Iris pigment epithelial cell (primary cell): ENCODE data around the gene NR4A3.

Experiments
- DNase-seq: peaks from one replicate; pipeline ENCODE4 v3.0.0-alpha.2; 2011; ENCODE audit warnings: low read depth

NR4A3 gene

DNA sequence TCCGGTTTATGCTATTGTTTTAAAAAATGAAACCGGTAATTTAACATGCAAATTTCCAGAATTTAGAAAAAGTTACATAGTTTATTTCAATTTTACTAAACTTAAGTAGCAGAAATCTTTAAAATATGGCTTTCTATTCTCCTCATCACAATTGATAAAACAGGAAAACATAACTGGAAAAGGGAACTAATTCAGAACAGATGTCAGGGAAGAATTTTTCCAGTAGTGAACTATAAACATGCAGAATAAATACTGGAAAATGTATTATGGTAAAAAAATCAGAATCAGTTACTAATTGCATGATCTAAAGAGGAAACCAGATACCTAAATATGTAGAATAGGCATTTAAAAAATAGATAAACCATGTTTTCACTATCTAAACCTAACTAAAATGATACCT is 7.3 kb upstream of the NR4A3 start:
- DNase-seq, result no peak

- DNase-seq, result no peak
Measured at GRCh38 chr9:99816392-99816791, 5.3 kb upstream of the NR4A3 start.

DNA sequence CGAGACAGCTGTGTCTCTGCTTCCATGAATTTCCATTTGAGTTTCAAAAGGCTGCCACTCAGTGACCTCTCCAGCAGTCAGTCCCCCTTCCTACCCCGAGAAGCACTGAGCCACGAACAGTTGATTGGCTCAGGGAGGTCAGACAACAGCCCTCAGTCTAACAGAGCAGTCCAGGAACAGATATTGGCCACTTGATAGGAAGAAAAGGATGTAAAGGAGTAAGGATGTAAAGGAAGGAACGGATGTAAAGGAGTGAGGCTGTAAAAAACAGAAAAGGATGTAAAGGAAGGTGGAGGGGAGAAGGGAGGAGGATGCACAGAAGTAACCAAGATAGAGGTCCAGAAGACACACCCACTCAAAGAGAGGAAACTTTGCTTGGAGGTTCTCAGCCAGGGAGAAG is 3.2 kb upstream of the NR4A3 start:
- no peak for DNase-seq

GRCh38 chr9:99819123-99819855 is 2.4 kb upstream of the NR4A3 start:
- DNase-seq, result peak; percentile 91

GRCh38 chr9:99819856-99820684 is 1.6 kb upstream of the NR4A3 start:
- DNase-seq, result peak; percentile 97

GRCh38 chr9:99820685-99821395 is 845 bp upstream of the NR4A3 start:
- DNase-seq, result peak; percentile 82

GRCh38 chr9:99822109-99822805 is 572 bp downstream of the NR4A3 start:
- DNase-seq, result peak; percentile 73

- DNase-seq, result peak; percentile 41
Measured at GRCh38 chr9:99822806-99823591, 1.3 kb downstream of the NR4A3 start.

- peak; percentile 37 for DNase-seq
Measured at GRCh38 chr9:99823681-99824377, 2.1 kb downstream of the NR4A3 start.

- DNase-seq, result peak; percentile 32
Measured at GRCh38 chr9:99824378-99825171, 2.9 kb downstream of the NR4A3 start.

DNA sequence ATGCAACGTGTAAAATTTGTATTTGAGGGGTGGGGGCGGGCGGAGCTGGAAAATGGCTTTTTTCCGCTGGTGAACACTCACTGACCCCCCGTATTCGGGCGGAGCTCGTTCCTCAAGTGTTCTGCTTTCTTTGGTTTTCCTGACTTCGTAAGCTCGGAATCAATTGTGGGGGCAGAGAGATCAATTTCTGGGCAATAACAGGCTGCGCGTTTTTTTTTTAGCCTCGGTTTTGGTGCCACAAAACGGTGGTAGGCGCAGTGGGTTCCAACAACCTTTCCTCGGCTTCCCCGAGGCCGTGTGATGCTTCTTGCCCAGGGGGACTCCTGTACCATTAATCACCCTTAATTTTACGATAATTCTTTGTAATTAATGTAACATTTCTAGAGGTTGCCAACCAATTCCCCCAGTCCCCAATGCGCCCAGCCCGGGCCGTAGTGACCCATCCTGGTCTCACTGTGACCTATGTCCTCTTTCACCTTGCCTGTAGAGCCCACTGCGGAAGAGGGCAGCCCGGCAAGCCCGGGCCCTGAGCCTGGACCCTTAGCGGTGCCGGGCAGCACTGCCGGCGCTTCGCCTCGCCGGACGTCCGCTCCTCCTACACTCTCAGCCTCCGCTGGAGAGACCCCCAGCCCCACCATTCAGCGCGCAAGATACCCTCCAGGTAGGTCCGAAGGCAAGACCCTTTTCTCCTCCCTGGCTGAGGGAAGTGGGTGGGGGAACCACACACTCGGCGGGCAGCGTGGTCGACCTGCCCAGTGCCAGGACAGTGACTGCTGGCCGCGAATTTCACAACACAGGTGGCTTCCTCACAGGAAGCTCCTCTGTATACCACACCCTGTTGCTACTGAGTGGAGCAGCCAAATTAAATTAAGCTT is 3.7 kb downstream of the NR4A3 start:
- no peak for DNase-seq

GRCh38 chr9:99826579-99826978 is 4.9 kb downstream of the NR4A3 start:
- DNase-seq, result no peak

DNA sequence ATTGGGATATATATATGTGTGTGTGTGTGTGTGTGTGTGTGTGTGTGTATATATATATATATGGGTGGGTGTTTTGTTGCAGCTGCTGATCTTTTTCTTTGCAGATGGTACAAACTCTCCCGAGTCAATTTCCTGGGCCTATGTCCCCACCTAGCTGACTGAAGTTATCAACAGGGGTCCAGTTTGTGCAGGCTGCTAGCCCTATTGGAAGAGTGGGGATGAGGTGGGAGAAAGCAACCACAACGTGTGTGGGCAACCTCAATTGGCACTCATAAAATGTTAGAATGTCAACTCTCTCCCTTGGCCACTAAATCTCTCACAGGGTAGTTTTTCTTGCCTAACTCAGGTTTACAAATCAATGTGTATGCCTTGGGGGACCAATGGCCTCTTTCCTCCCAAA is 5.6 kb downstream of the NR4A3 start:
- DNase-seq, result no peak

- DNase-seq, result no peak
Measured at GRCh38 chr9:99828054-99828416, 6.3 kb downstream of the NR4A3 start.

GRCh38 chr9:99828417-99829176 is 6.9 kb downstream of the NR4A3 start:
- DNase-seq, result no peak

DNA sequence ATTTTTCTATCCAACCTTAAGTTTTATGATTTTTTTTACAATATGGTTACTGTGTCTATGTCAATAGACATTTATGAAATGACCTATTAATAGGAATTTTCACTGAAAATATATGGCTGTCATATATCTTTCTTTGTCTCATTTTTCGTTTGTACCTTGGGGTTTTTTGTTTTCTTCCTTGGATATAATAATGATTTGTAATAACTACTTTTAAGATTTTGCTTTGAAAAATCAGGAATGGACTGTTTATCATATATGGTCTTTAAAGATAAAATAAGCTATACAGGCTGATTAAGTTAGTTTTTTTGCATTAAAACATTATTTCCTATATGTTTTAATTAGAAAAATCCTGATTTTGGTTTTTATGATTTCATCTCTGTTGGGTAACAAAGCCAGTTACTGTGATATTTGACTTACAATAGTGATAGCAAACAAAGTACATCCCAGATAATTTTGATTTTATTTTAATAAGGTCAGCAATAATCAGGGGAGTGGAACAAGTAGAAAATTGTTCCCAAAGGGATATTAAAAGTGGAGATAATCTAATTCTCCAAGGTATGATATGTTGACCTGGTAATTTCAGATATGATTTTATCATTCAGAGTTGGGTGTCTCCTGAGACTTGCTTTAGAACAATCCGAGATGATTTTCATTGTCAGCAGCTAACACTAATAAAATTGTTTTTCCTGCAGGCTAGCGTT is 10.3 kb downstream of the NR4A3 start:
- no peak for DNase-seq

- no peak for DNase-seq
Measured at GRCh38 chr9:99832558-99832864, 10.8 kb downstream of the NR4A3 start.

DNA sequence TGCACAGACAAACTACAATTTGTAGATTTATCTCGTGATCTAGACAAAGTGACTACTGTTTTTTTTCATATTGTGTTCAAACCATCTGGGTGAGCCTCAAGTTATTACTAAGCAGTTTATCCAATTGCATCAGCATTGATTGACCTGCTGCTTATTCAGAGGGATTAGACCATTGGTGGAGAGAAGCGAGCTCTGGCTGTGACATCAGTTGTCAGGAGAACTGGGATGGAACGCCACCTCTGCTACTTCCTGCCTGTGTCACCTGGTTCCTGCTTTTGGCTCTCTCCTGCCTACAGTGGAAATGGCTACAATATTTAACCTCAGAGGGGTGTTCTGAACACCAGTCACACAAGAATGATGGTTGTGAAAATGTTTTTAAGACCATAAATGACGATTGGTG is 12.1 kb downstream of the NR4A3 start:
- DNase-seq, result no peak
